AML-193 (cell line): ENCODE results near the gene FAM149B1.
"Not testable (repeated sequence)": the region's sequence is repeated elsewhere in the genome, so short reads cannot be mapped to it uniquely, and the experiment has no call there.

Experiments used
- DNase-seq, 2 experiments: peaks; one replicate each; lab custom pipeline; 2025; lab: John Stamatoyannopoulos, UW

FAM149B1 gene

DNA sequence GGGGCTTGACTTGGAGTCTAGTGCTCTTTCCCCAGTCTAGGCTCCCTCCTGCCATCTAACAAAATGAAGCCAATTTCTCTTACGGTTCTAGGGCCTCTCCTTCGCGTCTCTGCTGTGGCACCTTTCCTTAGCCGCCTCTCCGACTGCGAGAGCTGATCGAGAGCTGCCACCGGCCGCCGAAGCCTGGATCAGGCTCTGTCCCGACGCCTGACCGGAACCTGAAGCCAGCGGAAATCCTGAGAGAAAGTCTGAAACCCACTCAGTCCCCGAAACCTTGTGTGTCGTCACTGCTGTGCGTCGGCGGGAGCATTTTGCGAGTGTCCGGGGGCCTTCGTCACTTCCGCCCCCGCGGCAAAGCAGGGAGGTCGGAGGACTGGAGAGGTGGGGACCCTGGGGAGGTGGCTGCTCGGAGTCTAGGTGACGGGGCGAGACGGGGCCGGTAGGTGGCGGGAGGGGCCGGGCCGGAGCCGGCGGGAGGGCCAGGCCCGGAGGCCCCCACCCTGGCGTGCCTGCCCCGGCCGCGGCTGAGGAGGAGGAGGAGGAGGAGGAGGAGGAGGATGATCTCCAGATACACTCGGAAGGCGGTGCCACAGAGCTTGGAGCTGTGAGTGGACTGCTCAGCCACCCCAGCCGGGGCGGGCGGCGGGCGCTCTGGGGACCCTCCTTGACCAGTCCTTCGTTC lies at the start of gene FAM149B1, which contains the start of gene ECD:
Gene FAM149B1 (plus strand): TSS at position 337 of the 682 bp plus-strand sequence. CDS start 221 bp downstream, at position 558.
Gene ECD (minus strand): TSS at position 226 of the 682 bp plus-strand sequence. CDS start 4,071 bp downstream, outside the sequence.
- peak; percentile 64 to 75 for DNase-seq

DNA sequence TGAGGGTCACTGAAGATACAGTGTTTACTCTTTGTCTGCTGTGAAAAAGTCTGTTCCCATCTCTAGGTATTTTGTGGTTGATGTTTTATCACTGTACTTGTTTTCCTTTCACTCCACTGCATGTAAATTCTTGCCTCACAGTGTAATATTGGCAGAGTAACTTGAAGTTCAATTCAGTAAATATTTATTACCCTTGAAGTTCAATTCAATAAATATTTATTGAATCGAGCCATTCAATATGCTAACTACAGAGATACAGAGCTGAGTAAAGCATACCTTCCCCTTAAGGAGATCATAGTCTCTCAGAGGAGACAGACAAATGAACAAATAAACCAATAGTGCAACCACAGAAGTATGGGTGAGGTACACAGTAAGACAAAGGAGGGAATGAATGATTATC lies 48.5 kb upstream of the FAM149B1 start:
- DNase-seq = no peak

DNA sequence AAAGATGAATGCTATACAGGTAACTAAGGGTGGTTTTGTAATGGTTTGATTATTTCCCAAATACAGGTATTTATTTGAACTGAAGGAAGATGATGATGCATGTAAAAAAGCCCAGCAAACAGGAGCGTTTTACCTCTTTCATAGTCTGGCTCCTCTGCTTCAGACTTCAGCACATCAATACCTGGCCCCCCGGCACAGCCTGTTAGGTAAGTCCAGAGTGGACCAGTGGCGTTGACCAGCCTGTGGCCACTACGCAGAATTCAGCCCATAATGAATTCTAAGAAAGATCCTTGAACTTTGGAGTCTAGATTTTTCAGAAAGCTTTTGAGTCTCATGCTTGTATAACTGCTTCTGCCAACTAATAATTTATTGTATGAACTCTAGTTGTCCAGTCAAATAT lies 48.0 kb upstream of the FAM149B1 start:
- no peak for DNase-seq

DNA sequence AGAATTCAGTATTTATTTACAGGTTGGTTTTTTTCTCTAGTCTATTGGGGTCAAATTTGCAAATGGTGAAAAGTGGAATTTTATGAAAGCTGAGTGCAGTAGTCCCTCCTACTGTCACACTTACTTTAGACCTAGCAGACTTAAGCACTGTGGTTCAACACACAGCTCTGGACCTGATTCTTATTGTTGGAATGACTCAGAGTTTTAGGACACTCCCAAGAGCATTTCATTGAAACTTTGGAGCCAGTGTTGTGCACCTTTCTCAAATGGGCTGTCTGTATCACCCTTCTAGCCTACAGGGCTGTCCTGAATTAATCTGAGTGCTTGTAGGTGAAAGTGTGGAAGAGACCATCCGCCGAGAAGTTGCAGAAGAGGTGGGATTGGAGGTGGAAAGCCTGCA lies 41.6 kb upstream of the FAM149B1 start:
- DNase-seq = no peak

DNA sequence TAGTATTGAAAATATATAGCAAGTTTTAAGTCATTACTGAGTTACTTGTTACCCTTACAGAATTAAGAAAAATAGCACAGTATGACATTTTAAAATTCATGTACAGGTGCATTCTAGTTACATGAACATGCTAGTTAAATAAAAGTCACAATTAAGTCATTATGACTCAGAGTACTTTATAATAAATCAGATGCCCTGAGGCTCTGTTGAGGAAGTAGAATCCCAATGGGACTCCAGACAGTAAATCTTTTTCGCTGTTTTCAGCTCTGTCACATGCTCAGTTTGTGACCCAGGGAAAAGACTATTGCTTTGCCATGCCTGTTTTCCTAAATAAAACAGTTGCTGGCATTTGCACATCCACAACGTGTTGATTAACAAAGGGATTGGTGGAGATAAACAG lies 36.6 kb upstream of the FAM149B1 start:
- DNase-seq = no peak

DNA sequence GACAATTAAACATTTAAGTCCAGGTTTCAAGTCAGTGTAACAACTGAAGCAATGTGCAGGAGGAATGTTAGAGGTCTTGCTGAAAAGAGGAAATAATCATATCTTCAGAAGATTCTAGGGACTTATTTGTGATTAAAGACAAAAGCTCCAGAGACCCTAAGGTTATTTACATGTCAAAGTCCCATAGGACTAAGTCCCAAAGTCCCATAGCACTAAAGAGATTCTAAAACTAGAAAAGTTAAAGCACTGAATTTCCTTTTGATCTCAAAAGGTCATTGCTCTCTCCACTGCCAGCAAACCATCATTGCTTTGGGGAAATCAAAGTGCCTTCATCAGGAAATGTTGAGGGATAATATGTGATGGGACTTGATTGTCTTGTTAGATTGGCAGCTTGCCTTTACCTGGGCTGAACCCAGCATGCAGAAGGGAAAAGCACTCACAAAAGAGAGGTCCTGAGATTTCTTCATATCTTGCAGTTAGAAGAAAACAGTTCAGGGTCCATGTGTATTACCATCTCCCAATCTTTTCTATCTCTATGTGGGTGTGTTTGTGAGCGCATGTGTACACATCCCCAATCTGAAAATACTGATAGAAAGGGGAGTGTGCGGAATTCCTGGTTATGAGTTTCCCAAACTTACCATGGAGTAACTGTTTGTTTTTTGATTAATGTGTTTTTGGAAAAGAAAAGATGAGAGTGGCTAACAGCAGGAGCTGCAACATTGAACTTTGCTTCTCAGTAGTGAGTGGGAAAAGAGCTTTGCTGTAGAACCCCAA lies 35.8 kb upstream of the FAM149B1 start:
- no peak for DNase-seq

DNA sequence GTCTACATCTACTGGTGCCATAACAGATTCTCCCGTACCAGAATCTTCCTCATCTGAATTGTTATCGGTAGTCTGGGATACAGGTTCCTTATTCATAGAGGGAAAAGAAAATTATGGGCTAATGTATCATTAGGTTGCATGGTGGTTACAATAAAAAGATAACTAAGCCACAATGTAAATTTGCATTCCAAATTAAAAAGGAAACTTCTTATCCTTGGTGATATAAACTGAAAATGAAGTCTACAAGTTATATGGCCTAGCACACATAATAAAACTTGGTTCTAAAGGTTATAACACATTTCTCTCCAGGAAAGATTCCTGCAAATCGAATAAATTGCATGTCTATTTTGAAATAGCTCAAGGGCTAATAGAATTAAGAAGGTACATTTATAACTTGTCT lies 33.2 kb upstream of the FAM149B1 start:
- DNase-seq = no peak

DNA sequence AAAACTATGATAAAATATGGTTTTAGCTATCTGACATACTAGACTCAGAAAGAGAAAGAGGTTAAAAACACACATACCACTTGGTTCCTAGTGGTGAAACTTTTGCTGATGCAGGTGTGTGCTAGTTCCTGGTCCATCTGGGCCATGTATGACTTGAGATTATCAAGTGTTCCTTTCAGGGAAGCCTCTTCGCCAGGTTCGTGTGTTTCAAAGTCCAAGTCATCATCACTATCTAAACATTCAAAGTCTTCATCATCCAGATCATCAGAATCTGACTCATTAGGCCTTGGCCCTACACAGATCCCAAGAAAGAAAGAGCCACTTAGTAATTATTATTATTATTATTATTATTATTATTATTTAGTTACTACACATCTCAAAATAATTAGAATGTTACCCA lies 31.3 kb upstream of the FAM149B1 start:
- DNase-seq = no peak

DNA sequence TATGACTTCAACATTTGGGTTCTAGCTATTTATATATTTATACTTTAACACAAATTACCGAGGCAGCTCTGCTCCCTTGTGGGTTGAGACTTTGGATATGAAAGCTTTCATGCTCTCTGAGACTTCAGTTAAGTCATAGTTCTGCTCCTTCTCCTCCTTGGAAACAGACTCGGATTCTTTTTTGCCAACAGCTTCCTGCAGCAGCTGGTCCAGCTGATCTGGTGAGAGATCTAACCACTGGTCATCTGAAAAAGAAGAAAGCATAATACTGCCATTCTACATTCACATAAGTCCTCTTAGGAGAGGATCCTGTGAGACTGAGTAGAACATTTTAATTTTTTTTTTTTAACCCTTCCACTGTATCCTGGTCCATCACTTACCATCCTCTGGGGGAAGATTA lies 28.7 kb upstream of the FAM149B1 start:
- no peak for DNase-seq

DNA sequence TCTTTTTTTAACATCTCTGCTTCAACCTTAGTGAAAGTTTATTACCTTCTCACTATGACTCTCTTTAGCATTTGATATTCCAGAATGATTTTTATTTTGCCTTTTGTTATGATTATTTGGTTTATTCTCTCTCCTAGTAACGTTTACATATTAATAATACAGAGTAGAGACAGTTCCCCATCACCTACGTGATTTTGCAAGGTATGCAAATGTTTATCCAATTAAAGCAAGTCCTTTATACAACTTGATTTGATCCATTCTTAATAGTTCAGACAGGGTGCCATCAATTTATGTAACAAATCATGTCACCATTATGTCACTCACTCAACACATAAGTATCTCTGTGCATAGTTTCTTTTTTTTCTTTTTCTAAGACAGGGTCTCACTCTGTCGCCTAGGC lies 26.3 kb upstream of the FAM149B1 start:
- DNase-seq = no peak

DNA sequence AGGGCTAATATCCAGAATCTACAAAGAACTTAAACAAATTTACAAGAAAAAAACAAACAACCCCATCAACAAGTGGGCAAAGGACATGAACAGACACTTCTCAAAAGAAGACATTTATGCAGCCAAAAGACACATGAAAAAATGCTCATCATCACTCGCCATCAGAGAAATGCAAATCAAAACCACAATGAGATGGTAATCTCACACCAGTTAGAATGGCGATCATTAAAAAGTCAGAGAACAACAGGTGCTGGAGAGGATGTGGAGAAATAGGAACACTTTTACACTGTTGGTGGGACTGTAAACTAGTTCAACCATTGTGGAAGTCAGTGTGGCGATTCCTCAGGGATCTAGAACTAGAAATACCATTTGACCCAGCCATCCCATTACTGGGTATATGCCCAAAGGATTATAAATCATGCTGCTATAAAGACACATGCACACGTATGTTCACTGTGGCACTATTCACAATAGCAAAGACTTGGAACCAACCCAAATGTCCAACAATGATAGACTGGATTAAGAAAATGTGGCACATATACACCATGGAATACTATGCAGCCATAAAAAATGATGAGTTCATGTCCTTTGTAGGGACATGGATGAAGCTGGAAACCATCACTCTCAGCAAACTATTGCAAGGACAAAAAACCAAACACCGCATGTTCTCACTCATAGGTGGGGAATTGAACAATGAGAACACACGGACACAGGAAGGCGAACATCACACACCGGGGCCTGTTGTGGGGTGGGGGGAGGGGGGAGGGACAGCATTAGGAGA lies 17.1 kb upstream of the FAM149B1 start:
- DNase-seq = not testable (repeated sequence)

DNA sequence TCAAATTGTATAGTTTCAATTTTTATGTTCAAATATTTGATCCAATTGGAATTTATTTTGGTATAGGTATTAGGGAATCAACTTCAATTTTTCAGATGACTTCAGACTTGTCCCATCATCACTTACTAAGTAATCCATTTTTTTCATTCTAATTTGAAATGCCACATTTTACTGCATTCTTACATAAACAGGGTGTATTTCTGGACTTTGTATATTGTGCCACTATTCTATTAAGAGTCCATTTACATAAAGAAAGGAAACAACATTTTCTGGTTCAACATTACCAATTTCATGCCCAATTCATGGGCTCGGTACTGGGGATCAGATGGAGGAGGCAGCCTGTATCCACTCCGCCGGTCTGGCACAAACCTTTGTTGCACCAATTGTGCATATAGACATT lies 15.9 kb upstream of the FAM149B1 start:
- DNase-seq = no peak

DNA sequence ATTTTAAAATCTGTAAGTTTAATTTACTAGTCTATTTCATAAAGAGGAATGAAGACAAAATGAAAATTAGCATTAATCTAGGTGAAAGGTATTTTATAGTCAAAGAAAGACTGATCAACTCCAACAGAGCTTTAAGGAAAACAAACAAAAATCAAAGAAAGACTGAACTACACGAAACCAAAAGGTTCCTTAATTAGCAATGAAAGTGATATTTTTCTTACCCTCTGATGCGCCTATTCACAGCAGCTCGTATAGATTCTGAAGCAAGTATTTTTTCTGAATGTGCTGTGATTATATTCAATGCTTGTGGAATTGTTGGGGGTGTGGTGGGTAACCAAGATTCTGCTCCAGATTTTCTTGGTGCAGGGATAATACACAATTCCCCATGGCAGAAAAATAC lies 11.9 kb upstream of the FAM149B1 start:
- no peak for DNase-seq

DNA sequence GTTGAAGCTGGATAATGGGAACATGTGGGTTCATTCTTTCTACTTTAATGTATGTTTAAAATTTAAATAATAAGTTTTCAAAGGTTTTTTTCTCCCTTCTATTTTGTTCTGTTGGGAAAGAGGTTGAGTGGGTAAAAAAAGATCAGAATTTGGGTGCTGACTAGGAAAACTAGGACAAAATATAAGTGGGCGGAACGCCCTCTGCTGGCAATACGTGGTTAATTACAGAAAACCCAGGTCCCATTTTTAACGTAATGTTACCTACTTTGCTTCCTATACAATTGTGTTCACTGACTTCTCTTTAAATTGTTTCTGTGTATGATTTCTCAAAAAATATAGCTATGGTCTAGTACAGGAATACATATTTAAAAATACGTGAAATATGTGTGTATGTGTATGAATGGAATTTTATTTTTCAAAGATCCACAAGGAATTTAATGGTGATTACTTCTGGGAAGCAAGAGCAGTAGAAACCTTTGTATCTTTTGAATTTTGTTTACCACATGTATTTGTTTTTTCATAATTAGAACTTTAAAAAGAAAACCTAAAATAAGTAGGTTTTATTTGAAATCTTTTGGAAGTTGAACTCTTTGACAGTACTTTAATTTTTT lies 8.8 kb upstream of the FAM149B1 start:
- DNase-seq = peak; percentile 25 to 41

DNA sequence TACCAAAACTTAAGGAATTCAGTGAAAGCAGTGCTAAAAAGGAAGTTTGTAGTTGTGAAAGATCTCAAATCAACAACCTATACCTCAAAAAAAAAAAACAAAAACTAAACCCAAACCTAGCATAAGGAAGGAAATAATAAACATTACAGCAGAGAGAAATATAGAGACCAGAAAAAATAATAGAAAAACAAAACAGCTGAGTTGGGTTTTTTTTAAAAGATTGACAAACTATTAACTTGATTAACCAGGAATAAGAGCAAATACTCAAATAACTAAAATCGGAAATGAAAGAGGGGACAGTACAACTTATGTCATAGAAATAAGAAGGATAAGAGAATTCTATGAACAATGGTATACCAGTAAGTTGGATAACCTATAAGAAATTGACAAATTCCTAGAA lies 6.8 kb upstream of the FAM149B1 start:
- DNase-seq = no peak

DNA sequence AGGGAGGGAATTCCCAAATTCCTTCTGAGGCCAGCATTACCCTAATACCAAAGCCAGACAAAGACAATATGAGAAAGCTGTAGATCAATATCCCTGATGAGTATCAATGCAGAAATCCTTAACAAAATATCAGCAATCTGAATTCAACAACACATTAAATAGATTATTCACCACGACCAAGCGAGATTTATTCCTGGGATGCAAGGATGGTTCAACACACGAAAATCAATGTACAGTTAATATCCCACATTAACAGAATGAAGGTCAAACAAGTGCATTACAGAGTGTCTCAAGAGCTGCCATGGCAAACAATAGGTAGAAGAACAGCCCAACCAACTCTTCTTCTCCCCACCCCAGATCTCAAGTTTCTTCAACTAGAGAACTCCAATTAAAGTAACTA lies 6.3 kb upstream of the FAM149B1 start:
- no peak for DNase-seq

DNA sequence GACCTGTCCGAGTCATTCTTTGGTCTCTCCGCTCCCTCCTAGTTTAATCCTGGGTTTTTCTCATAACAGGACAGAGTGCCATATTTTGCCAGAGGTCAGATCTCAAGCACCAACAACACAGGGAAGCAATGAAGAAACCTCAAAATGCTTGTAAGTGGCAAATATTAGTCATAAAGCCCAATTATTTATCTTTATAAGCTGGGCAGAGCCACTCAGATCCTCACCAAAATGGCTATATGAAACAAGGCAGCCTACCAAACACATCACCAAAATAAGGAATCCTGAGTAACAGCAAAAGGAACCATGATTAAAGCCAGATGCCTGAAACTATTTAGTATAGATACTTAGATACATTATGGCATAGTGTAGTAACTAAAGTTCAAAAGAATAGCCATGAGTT lies 4.8 kb upstream of the FAM149B1 start:
- DNase-seq = no peak

DNA sequence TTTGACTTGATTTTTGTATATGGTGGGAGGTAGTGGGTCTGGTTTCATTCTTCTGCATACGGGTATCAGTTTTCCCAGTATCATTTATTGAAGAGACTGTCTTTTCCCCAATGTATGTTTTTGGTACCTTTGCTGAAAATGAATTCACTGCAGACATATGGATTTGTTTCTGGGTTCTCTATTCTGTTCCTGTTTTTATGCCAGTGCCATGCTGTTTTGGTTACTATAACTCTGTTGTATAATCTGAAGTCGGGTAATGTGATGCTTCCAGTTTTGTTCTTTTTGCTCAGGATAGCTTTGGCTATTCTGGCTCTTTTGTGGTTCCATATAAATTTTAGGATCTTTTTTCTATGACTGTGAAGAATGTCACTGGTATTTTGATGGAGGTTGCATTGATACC lies 947 bp upstream of the FAM149B1 start:
- no peak for DNase-seq

DNA sequence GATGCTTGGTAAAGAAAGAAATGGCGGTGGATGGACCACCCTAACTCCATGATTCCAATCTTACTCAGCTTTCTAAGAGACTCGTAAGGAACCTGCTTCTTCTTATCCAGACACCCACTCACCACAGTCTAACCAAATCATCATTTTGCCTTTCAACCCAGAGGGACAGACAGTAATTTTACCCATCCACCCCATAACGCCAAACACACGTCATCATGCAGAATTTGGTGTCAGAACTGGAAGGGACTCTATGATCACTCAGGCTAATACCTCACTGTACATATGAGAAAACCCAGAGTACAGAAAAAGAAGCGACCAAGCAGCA lies 499 bp upstream of the FAM149B1 start:
- no peak for DNase-seq

DNA sequence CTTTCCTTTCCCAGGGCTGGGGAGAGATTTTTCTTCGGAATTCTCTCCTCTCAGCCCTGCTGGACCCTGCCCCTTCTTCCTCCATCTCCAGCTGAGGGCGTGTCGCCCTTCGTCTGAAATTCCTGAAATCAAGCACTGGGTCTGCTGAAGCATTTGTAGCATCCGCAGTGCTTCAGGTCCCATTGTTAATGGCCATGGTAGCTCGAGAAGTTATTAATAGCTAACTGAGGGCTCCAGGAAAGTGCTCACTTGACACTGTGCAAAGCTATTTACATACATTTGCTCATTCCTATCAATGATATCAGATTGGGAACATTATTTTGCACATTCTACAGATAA lies 515 bp downstream of the FAM149B1 start:
- DNase-seq = peak in 1 of 2 experiments; percentile 30

DNA sequence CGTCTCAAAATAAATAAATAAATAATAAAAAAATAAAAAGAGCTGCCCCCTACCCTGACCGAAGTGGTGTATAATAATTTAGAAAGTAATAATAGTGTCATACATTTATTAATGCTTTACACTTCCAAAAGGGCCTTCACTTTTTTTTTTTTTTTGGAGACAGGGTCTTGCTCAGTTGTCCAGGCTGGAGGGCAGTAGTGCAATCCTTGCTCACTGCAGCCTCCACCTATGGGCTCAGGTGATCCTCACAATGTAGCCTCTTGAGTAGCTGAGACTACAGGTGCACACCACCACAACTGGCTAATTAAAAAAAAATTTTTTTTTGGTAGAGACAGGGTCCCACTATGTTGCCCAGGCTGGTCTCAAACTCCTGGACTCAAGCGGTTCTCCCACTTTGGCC lies 1.4 kb downstream of the FAM149B1 start:
- DNase-seq = no peak

DNA sequence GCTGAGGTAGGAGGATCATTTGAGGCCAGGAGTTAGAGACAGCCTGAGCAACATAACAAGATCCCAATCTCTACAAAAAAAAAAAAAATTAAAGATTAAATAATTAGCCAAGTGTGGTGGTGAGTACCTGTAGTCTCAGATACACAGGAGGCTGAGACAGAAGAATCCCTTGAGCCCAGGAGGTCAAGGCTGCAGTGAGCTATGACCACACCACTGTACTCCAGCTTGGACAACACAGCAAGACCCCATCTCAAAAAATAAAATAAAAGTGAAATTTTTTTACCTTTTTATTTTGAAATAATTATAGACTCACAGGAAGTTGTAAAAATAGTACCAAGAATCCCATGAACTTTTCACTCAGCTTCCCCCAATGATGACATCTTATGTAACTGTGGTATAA lies 4.9 kb downstream of the FAM149B1 start:
- no peak for DNase-seq
